Stimulated activated CD8-positive, alpha-beta memory T cell treated with anti-CD3 and anti-CD28 coated beads, Interleukin-4, amount 100 ng/mL, for 24 hours (primary cell): Measurements from ENCODE around the gene COPZ1.

Experiments
- DNase-seq: peaks from one replicate; pipeline ENCODE4 v3.0.0-alpha.2; 2020; ENCODE audit warnings: low read depth

COPZ1 gene

DNA sequence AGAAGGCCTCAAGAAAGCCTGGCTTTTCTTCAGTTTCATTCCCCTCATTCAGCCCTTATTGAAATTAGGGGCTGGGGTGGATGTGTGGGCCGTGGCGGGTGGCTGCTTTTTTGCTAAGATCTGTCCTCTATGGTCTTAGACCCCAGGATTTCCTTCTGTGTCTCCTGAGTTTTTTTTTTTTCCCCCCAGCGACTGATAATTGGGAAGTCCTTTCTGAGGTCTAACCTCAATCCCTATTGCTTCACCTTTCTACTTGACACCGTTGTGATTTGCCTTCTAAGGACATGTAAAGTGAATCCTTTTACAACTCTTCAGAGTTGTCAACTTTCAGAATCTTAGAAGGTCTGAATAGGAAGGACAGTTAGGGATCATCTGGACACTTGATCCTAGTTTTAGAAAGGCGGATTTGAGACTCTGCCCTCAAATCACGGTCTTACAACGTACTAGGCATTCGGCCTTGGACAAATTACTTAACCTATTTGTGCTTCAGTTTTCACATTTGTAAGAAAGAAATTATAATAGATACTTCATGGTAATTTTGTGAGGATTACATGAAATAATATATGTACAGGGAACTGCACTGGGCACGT is 34.9 kb downstream of the COPZ1 start:
- DNase-seq, result no peak

DNA sequence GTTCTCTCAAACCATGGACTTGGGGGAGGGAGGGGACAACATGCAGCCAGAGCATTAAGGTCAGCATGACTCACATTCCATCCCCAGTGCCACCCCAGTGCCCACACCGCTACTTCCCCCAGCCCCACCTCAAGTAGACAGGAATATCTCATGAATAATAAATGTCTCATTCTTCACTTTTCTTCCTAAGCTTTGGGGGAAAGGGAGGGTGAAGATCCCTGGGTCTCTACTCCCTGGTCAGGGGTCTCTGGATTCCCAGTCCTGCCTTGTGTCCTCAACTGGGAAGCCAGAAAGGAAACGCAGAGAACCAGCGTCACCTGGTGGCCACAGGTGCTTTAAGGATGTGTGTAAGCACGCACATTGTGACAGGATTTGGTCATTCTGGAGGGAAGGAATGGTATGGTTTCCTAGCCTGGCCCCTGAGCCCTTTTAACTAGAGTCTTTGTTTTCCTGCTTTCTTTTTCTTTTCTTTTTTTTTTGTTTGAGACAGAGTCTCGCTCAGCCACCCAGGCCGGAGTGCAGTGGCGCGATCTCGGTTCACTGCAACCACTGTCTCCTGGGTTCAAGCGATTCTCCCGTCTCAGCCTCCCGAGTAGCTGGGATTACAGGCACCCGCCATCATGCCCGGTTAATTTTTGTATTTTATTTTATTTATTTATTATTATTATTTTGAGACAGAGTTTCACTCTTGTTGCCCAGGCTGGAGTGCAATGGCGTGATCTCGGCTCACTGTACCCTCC is 36.0 kb downstream of the COPZ1 start:
- no peak for DNase-seq

DNA sequence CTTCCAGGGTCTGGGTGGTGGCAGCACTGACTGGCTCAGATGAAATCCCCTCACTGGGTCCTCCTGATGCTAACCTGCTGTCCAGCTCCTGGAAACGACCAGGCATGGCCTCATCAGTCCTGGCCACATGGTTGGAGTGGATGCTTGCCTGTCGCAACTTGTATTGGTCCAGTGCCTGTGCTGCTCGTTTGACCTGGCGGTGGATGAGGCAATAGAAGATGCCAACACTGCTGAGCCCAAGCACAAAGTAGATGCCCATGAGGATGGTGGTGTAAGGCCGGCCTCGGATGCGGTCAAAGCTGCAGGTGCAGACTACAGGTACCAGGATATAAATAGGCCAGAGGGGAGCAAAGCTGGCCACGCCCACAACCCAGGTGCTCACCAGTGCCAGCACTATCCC is 38.1 kb downstream of the COPZ1 start:
- no peak for DNase-seq

- no peak for DNase-seq
These were observed 38.7 kb downstream of the COPZ1 start for GRCh38 chr12:54363618-54364017.

DNA sequence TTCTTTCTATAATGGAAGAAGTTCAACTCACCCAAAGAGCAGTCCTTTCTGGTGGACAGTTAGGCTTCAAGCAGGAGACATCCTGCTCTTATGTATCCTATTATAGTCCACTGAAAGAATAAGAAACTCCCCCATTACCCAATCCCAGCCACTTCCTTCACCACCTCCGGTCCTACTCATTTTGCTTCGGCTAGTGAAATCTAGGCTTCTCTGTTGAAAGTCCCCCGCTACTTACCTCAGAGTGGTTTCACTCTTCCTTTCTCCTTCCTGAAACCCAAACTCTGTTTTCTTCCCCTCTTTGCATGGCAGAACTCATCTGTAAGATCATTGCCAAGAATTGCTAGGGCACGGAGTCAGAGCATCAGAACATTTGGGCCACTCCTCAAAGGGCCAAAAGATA is 39.5 kb downstream of the COPZ1 start, which contains the start of gene GPR84:
Gene GPR84 (minus strand): TSS at position 74 of the 400 bp plus-strand sequence. CDS start 635 bp downstream, outside the sequence.
- DNase-seq, result no peak

- no peak for DNase-seq
These were observed 43.2 kb downstream of the COPZ1 start for GRCh38 chr12:54368025-54368708.

DNA sequence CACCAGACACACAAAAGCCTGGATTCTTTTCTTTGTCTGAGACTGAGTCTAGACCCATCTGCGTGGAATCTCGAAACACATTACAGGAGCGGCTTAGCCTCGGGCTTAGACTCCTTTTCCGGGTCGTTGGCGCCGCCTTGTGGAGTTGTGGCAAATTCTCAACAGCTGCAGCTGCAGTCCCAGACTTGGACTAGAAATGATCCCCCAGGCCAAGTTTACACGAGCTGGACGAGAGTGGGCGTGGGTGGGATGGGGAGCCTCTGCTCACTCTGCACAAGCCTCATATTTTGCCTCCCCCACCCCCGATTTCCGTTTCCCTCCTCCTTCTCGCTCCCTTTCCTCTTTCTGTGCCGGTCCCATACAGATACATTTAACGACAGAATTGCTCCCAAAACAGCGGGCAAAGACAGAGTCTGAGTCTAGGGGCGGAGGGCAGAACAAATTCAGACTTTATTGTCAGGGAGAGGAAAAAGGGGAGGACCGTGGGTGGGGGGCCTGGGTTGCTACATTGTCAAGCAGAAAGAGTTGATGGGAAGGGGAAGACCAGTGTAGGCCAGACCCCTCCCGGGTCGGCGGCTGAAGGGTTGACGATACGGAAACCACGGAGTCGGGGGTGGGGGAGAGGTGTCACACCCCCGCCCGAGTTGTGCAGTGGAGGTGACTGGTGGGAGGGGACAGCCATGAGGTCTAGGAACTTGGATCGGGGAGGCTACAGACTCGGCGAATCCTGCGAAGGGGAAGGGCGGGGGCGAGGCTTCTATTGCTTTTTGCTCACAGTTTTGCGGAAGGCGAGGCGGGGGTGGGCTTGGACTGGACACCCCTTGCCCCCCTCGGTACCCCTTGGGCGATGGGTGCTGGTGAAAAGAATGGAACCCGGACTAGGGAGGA is 44.0 kb downstream of the COPZ1 start:
- DNase-seq, result peak; percentile 83

DNA sequence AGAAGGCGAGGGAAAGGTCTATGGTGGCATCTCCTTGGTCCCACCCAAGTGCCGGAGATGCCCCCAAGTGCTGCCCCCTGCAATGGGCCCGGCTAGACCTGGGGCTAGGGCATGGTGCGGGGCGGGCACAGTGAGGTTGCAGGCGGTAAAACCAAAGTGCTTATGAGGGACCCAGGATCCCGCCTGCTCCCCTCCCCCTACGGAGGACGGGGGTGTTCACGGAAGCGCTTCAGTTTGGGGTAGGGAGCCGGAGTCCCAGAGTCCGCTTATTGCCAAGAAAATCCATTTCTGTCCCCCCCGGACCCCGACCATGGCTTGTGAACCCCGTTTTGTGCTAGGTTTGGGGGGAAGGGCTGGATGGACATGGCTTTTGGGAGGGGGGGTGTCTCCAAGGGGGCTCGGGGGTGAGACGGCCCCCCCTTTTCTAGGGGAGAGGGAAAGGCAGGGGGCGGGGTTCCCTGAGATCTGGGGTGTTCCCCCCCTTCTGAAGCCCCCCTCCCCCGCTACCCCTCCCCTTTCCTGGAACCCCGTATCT is 44.7 kb downstream of the COPZ1 start:
- DNase-seq, result no peak

DNA sequence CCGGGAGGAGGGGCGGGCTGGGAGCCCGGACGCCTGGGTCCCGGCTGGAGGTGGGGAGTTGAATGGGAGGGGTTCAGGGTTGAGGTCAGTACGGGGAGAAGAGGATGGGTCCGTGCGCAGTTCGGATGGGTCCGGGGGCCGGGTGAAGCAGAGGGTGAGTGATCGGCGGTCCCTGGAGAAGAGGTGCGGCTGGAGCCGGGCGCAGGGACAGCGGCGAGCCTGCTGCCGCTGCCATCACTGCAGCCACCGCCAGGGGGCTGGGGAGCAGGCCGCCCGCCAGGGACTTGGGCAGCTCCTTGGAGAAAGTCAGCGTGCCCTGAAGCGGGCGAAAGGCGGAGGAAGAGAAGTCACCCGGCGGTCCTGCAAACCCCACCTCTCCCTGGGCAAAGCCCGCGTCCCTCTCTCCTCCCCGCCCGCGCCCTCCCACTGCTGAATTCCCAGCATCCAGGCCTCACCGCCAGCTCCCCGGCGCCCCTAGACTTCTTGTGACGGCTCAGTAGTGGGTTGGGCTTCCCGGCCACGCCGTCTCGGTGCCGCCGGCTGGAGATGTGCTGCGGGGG is 45.3 kb downstream of the COPZ1 start:
- DNase-seq, result no peak

DNA sequence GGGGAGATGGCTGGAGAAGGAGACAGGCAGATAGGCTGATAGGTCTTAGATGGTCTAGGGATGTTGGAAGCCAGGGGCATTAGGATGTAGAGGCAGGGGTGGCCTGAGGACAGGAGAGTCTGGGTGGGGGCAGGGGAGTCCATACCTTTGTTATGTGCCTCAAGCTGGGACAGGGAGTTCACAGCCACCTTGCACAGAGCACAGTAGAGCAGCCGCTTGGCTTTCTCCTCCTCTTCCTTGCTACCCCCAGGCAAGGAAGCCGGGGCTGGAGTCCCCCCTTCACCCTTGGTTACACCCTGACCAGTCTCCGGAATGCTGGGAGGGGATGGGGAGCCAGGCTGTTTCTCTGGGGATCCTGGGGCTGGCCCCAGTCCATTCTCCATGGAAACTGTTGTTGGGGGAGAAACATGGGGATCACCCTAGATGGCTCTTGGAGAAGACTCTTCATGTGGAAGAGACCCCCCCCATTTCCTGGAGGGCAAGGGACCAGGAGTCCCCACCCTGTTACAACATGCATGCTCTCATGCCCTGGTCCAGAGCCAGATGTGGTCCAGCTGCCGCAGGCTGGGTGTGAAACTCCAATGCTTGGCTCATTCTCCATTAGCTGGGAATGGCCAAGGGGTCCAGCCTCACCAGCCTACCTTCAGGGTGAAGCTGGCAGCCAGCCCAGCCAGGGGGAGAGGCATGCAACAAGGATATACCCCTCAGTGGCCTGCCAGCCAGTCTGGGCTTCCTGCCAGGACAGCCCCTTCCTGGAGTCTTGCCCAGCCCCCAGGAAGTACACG is 46.6 kb downstream of the COPZ1 start:
- no peak for DNase-seq

- DNase-seq, result no peak
These were observed 47.3 kb downstream of the COPZ1 start for GRCh38 chr12:54372113-54372806.

DNA sequence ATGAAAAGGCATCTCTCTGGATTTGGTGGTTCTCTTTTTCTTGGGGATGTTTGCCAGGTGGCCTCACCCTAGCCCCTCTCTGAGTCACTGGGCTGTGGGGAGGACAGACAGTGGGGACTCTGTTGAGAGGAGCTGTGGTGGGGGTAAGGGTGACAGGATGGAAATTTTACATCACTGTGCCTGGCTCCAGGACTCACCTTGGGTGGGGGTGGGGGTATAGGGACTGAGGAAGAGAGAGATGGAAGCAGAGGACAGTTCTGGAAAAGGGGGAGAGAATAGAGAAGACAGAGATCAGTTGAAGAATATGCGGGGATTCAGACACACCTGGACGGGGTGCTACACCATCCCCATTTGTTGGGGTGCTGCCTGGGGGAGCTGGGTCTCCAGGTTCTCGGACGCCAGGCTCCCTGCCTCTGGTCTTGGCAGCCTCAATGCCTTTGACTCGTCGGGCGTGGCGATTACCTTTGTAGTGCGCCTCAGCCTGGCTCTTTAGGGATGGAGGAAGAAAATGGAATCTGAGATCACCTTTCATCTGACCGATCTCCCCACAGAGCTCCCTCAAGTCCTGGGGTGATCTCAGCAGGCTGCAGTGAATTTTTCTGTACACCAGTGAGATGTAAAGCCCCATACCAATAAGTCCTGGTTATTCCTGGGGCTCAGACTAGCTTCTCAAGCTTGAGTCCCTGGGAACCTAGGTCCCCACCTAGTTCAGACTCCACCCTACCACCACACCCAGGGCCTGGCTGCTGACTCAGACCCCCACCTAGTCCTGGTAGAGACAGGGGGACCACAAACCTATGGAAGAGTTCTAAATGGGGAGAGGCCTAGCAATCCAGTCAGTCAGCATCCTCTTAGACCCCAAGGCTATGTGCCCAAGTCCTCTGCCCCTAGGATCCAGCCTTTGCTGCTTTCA is 49.0 kb downstream of the COPZ1 start:
- no peak for DNase-seq

DNA sequence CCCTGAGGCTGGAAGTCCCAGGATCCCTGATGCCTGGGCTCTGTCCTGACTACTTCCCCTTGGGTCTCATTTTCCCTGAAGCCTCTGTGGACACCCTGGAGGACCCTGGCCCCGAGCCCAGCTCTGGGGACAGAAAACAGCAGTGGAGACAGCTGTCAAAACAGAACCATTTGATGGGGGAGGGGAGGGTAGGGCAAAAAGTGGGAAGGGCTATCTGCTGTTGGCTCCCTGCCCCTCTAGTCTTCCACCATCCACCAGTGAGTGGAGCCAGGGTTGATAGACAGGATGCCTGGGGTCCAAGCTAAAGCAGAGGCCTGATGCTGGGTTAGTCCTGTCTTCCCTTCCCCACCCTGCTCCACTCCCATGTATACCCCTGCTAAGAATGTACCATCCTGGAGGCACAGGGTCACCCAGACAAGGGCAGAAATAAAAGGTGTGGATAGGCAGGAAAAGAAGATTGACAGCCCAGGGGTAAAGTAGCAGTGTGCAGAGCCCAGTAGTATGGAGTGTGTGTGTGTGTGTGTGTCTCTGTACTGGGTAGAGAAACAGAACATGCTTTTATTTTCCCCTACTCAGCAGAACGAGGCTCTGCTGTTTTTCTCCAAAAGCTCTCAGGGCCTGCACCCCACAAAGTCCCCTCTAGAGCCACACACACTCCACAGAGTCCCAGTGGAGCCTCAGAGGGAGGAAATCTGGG is 49.8 kb downstream of the COPZ1 start:
- DNase-seq, result no peak

DNA sequence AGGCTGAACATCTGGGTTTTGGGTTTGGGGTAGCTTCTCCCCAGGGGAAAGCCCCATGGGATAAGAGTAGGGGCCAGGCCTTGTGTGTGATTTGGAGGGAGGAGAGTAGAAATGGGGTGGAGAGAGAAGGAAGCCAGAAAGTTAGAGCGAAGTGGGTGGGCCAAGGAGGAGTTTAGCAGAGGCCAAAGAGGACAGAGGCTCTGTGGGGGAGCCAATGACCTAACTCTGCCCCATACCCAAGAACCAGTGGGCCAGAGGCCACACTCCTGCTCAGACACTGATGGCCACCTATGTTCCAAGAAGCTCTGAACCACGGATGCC is 50.3 kb downstream of the COPZ1 start:
- DNase-seq, result no peak

DNA sequence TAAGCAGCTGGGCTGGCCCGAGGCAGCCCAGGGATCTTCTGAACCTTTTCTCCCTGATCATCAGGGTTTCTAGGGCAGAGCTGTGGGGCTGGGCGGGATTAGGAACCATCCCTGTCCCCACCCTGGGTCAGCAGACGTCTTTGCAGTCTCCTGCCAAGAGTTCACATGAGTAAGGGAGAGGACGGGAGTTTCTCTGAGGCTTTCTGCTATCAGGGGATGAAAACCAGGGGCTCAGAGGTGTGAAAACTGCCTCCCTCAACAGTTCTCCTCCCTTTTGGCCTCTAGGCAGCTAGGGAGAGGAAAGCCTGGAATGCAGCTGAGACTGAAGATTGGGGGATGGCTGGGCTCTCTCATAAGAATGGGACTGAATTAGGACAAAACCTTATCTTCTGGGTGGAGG is 51.7 kb downstream of the COPZ1 start:
- no peak for DNase-seq

DNA sequence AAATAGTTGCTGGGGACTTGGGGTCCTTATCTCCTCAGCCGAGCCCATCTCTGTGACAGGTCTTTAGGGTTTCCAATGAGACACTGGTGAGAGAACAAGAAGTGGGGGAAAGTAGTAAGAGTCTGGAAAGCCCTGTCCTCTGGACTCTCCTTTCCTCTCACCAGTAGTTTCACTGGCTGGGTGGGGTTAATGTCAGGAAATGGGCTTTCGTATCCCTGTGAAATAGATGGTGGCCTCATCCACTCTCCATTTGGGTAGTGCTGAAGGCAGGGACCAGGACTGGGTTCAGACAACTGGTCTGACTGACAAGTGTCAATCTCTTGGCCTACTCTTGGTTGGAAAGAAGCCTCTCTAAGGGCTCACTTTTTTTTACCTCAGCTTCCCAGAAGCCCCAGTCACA is 52.1 kb downstream of the COPZ1 start:
- DNase-seq, result no peak

DNA sequence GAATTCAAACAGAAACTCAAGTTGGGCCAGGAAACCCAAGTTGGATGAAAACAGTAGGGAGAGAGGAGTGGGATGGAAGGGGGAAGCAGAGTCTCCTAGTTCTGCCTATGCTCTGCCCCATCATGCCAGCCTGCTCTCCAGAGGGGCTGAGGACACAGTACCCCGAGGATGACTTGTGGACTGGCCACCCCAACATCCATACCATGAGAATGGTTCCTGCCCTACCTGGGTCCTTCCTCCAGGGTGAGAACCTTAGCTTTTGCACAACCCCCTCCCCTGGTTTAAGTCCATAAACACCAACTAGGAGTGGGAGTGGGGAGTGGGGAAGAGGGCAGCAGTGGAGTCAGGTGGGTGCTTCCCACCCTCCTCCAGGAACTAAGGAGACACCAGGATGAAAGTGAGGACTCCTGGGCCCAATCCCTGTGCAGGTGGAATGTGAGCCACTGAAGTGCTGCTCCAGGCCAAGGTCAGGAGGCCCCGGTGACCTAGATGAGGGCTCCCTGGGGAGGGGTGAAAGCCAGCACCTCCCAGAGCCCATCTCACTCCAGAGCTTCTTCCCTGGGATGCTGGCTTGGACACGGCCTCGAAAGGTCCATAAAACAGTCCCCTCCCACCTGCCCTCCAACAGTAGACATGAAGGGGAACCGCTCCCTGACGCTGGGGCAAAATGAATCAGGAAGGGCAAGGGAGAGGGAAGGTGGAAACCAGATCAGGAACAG is 53.0 kb downstream of the COPZ1 start:
- DNase-seq, result no peak

- no peak for DNase-seq
These were observed 54.0 kb downstream of the COPZ1 start for GRCh38 chr12:54378796-54379397.
